Measurements from ENCODE around the gene LRP1. TPM values are rescaled to one million over a fixed set of nuclear protein-coding genes. Genes with fewer than 3 reads are reported as not detected.

The LRP1 gene
- total and polyA plus RNA-seq, 2 of the 13 experiments (the other 11 are each of a cell fraction or from before 2014, with no cell fraction given): 14.7 to 30.8 TPM

GRCh38 chr12:57096748-57097553 is 31.3 kb upstream of the LRP1 start (continued):
- TF ChIP-seq HMGXB3 (CRISPR knock-in tag; IDR thresholded peaks at IDR 0.05; ENCODE audit: borderline replicate concordance) (no peak), GRHL1 (CRISPR knock-in tag; conservative IDR thresholded peaks at IDR 0.05) (no peak), AGO2 (optimal IDR thresholded peaks at IDR 0.05; ENCODE audit: low read depth, low read length) (peak; percentile 34), ZNF672 (CRISPR knock-in tag; IDR thresholded peaks at IDR 0.05) (no peak), NFIB (CRISPR knock-in tag; IDR thresholded peaks at IDR 0.05; ENCODE audit: borderline replicate concordance) (0 out of 2 replicates have a peak, but pooled peaks have one; percentile 44), KDM1A (CRISPR knock-in tag; IDR thresholded peaks at IDR 0.05) (peak; percentile 66; the same call in 1 of the 2 replicates), FOXP1 (IDR thresholded peaks at IDR 0.05) (no peak), FOXP1 (CRISPR knock-in tag; IDR thresholded peaks at IDR 0.05) (no peak)

All from HepG2 (cell line).